Thymus (tissue), 14 donors: ENCODE data around the gene AHSA1. TPM values are rescaled to one million over a fixed set of nuclear protein-coding genes. Genes with fewer than 3 reads are reported as not detected.
A peak's percentile ranks its signal among the peaks of the same experiment; 100 is the strongest.
"Not testable (repeated sequence)": the region's sequence is repeated elsewhere in the genome, so short reads cannot be mapped to it uniquely, and the experiment has no call there.

Experiments used
- DNase-seq, 9 donors: peaks; one replicate each; pipeline ENCODE4 v3.0.0-alpha.2; 2013; ENCODE audit warnings: low spot score in 9 of 9, low read depth in 6 of 9, missing footprints in 1 of 9
- H3K27ac ChIP-seq, 2 donors: one replicate each; pipeline ENCODE4 v1.5.1; 2013; ENCODE audit warnings: control low read depth in 1 of 2, low read depth in 1 of 2, low read length in 1 of 2, mild to moderate bottlenecking in 1 of 2, moderate library complexity in 1 of 2
- H3K27me3 ChIP-seq, 2 donors: one replicate each; pipeline ENCODE4 v1.5.1; 2013; ENCODE audit warnings: low read length in 1 of 2; ENCODE audit not compliant: control insufficient read depth in 2 of 2, insufficient read depth in 1 of 2
- H3K36me3 ChIP-seq, 2 donors: one replicate each; pipeline ENCODE4 v1.5.1; 2013; ENCODE audit warnings: low read length in 1 of 2, mild to moderate bottlenecking in 1 of 2, moderate library complexity in 1 of 2; ENCODE audit not compliant: control insufficient read depth in 2 of 2, insufficient read depth in 2 of 2
- H3K4me1 ChIP-seq, 2 donors: one replicate each; pipeline ENCODE4 v1.5.1; 2013; ENCODE audit warnings: low read length in 2 of 2; ENCODE audit not compliant: control insufficient read depth in 2 of 2, insufficient read depth in 2 of 2
- H3K4me3 ChIP-seq, 2 donors: one replicate each; pipeline ENCODE4 v1.5.1; 2013; ENCODE audit warnings: low read length in 2 of 2, control low read depth in 1 of 2, mild to moderate bottlenecking in 1 of 2
- H3K9me3 ChIP-seq, 2 donors: one replicate each; pipeline ENCODE4 v1.5.1; 2013; ENCODE audit warnings: low read length in 1 of 2, mild to moderate bottlenecking in 1 of 2; ENCODE audit not compliant: control insufficient read depth in 2 of 2, insufficient read depth in 1 of 2
- WGBS: extraction: QIAGEN DNeasy Blood & Tissue Kit; methylation state at CpG from one replicate; pipeline ENCODE4 v1.1.7; 2013; 5-methylcytosine and 5-hydroxymethylcytosine counted together
- long read RNA-seq, 10 donors: transcript quantifications; one replicate each; lab custom pipeline, GENCODE V29; 2026
- polyA plus RNA-seq: library from polyadenylated mRNA; stranded (reverse); fragments of 200-250 nt; gene quantifications from one replicate; pipeline ENCODE4 v1.2.3, GENCODE V29; 2013
- total RNA-seq: library from RNA; stranded (reverse); fragments of 120-200 nt; gene quantifications from one replicate; pipeline ENCODE4 v1.2.4, GENCODE V29; 2013
- donor health status: healthy.

The AHSA1 gene
- total RNA-seq (139 TPM), polyA plus RNA-seq (72.6 TPM)
- long read RNA-seq, donor 1, transcript AHSA1-201 (9 exons, 1,402 nt): major isoform, 7 of 7 reads
- long read RNA-seq, donor 1, partial matches to known transcripts: 0 of 7 reads
- long read RNA-seq, donor 1, other reads (novel, unspliced or antisense): 0 of 7 reads
- long read RNA-seq, donor 2: 0 reads
- long read RNA-seq, donor 3, transcript AHSA1-201 (9 exons, 1,402 nt): major isoform, 49 of 66 reads
- long read RNA-seq, donor 3, partial matches to known transcripts: 9 of 66 reads
- long read RNA-seq, donor 3, other reads (novel, unspliced or antisense): 0 of 66 reads
- long read RNA-seq, donor 4, transcript AHSA1-201 (9 exons, 1,402 nt): major isoform, 18 of 19 reads
- long read RNA-seq, donor 4, partial matches to known transcripts: 0 of 19 reads
- long read RNA-seq, donor 4, other reads (novel, unspliced or antisense): 0 of 19 reads
- long read RNA-seq, donor 5, transcript AHSA1-208 (2 exons, 832 nt): minor isoform, 10 of 88 reads
- long read RNA-seq, donor 5, transcript AHSA1-201 (9 exons, 1,402 nt): major isoform, 67 of 88 reads
- long read RNA-seq, donor 5, partial matches to known transcripts: 0 of 88 reads
- long read RNA-seq, donor 5, other reads (novel, unspliced or antisense): 0 of 88 reads
- long read RNA-seq, donor 6, transcript AHSA1-201 (9 exons, 1,402 nt): major isoform, 28 of 40 reads
- long read RNA-seq, donor 6, partial matches to known transcripts: 0 of 40 reads
- long read RNA-seq, donor 6, other reads (novel, unspliced or antisense): 0 of 40 reads
- long read RNA-seq, donor 7, transcript AHSA1-201 (9 exons, 1,402 nt): major isoform, 52 of 54 reads
- long read RNA-seq, donor 7, partial matches to known transcripts: 0 of 54 reads
- long read RNA-seq, donor 7, other reads (novel, unspliced or antisense): 0 of 54 reads
- long read RNA-seq, donor 8, transcript AHSA1-201 (9 exons, 1,402 nt): major isoform, 16 of 23 reads
- long read RNA-seq, donor 8, partial matches to known transcripts: 5 of 23 reads
- long read RNA-seq, donor 8, other reads (novel, unspliced or antisense): 0 of 23 reads
- long read RNA-seq, donor 9, transcript AHSA1-201 (9 exons, 1,402 nt): major isoform, 32 of 38 reads
- long read RNA-seq, donor 9, partial matches to known transcripts: 0 of 38 reads
- long read RNA-seq, donor 9, other reads (novel, unspliced or antisense): 0 of 38 reads
- long read RNA-seq, donor 10, transcript AHSA1-201 (9 exons, 1,402 nt): major isoform, 48 of 56 reads
- long read RNA-seq, donor 10, partial matches to known transcripts: 0 of 56 reads
- long read RNA-seq, donor 10, other reads (novel, unspliced or antisense): 0 of 56 reads

DNA sequence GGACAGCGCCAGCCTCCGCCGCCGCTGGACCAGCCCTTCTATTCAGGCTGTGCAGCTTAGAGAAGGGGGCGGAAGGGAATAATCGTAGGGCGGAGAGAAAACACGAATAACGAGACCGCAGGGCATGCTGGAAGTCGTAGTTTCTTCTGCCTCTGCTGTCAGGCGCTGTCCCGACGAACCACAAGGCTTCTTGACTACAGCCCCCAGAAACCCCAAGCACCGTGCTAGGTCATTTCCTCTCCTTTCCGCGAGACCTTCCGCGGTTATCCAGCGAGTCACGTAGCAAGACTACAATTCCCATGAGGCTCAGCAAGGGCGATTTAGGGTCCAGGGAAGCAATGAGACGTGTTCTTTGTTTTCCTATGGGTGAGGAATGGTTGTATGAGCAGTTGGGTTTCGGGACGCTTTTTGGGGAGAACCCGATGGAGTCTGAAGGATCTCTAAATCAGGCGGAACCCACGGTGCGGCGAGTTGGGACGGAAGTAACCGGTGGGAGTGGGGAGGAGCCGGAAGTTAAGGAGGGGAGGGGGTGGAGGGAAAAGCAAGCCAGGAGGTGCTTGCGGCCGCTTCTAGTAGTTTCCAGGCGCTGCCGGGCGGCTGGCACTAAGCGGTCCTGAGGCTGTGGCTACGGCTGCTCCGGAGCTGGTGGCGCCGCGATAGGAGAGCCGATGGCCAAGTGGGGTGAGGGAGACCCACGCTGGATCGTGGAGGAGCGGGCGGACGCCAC lies at the start of gene AHSA1, which contains the start of gene VIPAS39:
AHSA1 (plus strand) TSS at position 572 of the 727 bp plus-strand sequence; CDS start at position 669, 97 bp downstream.
VIPAS39 (minus strand) TSS at position 80 of the 727 bp plus-strand sequence. CDS start 3,499 bp downstream, outside the sequence.
- H3K36me3 ChIP-seq: peaks cover 21 to 33% of the 10 kb centered on the region in 2 donors
- DNase-seq: peak; percentile 94 to 100 (median 98)
- H3K4me1 ChIP-seq: peaks cover 11% of the 10 kb centered on the region in 2 donors
- peak within 1 kb of the TSS; percentile 87 to 96 for H3K4me3 ChIP-seq
- WGBS: under 1% methylated on average over 50 of the region's 50 CpGs
- H3K27ac ChIP-seq: peak within 1 kb of the TSS; percentile 91 to 98
- H3K9me3 ChIP-seq: no peaks in the 10 kb centered on the region
- H3K27me3 ChIP-seq: no peaks in the 10 kb centered on the region

GRCh38 chr14:77409131-77409533 lies 48.8 kb upstream of the AHSA1 start:
- H3K4me3 ChIP-seq: no peak overlapping the region
- H3K27me3 ChIP-seq: no peaks in the 10 kb centered on the region
- H3K36me3 ChIP-seq: no peaks in the 10 kb centered on the region
- H3K4me1 ChIP-seq: no peaks in the 10 kb centered on the region
- H3K9me3 ChIP-seq: no peaks in the 10 kb centered on the region
- WGBS: 86% methylated on average over 3 of the region's 3 CpGs
- DNase-seq: peak in 1 of 9 donors; percentile 18
- H3K27ac ChIP-seq: no peak overlapping the region

GRCh38 chr14:77415403-77416030 lies 42.4 kb upstream of the AHSA1 start:
- not testable (repeated sequence) for H3K36me3 ChIP-seq, H3K27me3 ChIP-seq, H3K9me3 ChIP-seq, H3K4me1 ChIP-seq, H3K4me3 ChIP-seq, H3K27ac ChIP-seq, DNase-seq
- over 99% methylated on average over 10 of the region's 10 CpGs for WGBS

DNA sequence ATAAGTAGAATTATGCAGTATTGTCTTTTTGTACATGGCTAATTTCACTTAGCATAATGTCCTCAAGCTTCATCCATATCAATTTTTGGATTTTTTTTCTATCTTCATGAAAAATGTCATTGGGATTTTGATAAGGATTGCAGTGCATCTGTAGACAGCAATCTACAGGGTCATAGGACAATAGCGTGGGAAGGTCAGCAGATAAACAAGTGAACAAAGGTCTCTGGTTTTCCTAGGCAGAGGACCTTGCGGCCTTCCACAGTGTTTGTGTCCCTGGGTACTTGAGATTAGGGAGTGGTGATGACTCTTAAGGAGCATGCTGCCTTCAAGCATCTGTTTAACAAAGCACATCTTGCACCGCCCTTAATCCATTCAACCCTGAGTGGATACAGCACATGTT lies 41.8 kb upstream of the AHSA1 start:
- not testable (repeated sequence) for H3K4me3 ChIP-seq, H3K27me3 ChIP-seq, DNase-seq, H3K36me3 ChIP-seq, H3K9me3 ChIP-seq, H3K27ac ChIP-seq, H3K4me1 ChIP-seq
- WGBS: 99% methylated on average over 2 of the region's 3 CpGs

DNA sequence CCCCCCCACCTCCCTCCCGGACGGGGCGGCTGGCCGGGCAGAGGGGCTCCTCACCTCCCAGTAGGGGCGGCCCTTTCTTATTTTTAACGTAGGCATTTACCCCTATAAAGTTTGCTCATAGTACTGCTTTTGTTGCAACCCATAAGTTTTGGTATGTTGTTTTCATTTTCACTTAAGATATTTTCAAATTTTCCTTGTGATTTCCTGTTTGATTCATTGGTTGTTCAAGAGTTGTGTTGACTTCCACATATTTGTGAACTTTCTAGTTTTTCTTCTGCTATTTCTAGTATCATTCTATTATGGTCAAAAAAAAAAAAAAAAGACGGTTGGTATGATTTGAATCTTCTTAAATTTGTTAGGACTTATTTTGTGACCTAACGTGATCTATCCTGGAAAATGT lies 41.1 kb upstream of the AHSA1 start:
- no peaks in the 10 kb centered on the region for H3K27me3 ChIP-seq
- H3K36me3 ChIP-seq: peaks cover 0 to 4% of the 10 kb centered on the region in 2 donors
- H3K27ac ChIP-seq: no peak overlapping the region
- no peak for DNase-seq
- 96% methylated on average over 8 of the region's 8 CpGs for WGBS
- H3K4me1 ChIP-seq: no peaks in the 10 kb centered on the region
- no peak overlapping the region for H3K4me3 ChIP-seq
- peaks cover 1 to 3% of the 10 kb centered on the region in 2 donors for H3K9me3 ChIP-seq

- no peaks in the 10 kb centered on the region for H3K4me1 ChIP-seq
- peaks cover 20 to 30% of the 10 kb centered on the region in 2 donors for H3K36me3 ChIP-seq
- H3K9me3 ChIP-seq: peaks cover 1 to 3% of the 10 kb centered on the region in 2 donors
- no peaks in the 10 kb centered on the region for H3K27me3 ChIP-seq
- no peak overlapping the region for H3K4me3 ChIP-seq
- no peak for DNase-seq
- no peak overlapping the region for H3K27ac ChIP-seq
- WGBS: 71% methylated on average over 2 of the region's 2 CpGs
Measured at GRCh38 chr14:77421201-77421600, 36.7 kb upstream of the AHSA1 start.

DNA sequence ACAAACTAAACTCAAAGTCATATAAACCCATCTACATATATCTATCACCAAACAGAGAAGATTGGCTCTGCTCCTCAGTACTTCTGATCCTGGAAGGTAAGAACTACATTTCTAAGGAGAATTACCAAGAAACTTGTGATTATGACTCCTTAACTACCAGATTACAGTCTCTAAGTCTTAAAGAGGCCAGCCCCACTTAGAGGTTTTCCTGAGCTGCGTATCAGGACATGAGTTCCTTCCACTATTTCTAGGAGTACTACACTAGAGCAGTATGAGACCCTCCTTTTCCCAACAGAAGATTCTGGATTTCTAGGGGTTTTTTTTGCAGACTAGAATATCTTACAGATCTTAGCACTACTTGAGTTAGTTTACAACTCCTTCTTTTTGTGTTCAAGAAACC lies 34.5 kb upstream of the AHSA1 start, which contains the start of gene NOXRED1:
NOXRED1 (minus strand) TSS at position 101 of the 400 bp plus-strand sequence. CDS start 634 bp downstream, outside the sequence.
- Histone ChIP-seq H3K36me3 (peaks cover 41 to 51% of the 10 kb centered on the region in 2 donors), H3K4me3 (no peak within 1 kb of the TSS), H3K9me3 (peaks cover 1 to 3% of the 10 kb centered on the region in 2 donors), H3K4me1 (no peaks in the 10 kb centered on the region), H3K27me3 (no peaks in the 10 kb centered on the region), H3K27ac (no peak within 1 kb of the TSS)
- DNase-seq: no peak
- 97% methylated on average over 1 of the region's 1 CpG for WGBS

DNA sequence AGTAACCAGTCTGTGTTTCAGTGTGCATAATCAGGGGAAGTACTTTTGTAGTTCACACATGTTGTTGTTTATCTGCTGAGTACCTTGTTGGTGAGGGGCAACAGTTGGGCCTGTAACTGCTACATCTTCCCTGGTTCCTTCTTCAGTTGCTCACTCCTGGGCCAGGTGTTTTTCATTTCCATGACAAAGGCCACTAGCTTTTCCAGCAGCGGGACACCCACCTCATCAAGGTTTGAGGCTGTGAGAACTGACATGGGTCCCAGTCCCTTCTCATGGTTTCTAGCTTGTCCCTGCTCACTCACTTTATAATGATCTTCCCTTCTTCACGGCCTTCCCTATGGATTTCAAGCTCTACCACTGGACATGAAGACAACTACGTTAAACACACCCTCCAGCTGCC lies 33.0 kb upstream of the AHSA1 start:
- peaks cover 54 to 64% of the 10 kb centered on the region in 2 donors for H3K36me3 ChIP-seq
- 98% methylated on average over 3 of the region's 3 CpGs for WGBS
- no peak overlapping the region for H3K27ac ChIP-seq
- H3K4me3 ChIP-seq: no peak overlapping the region
- no peaks in the 10 kb centered on the region for H3K4me1 ChIP-seq
- no peak for DNase-seq
- H3K27me3 ChIP-seq: no peaks in the 10 kb centered on the region
- H3K9me3 ChIP-seq: no peaks in the 10 kb centered on the region
